Endothelial cell of umbilical vein (primary cell): ENCODE data around the gene ZBTB44. TPM values are rescaled to one million over a fixed set of nuclear protein-coding genes. Genes with fewer than 3 reads are reported as not detected.

Source experiments
- BruUV-seq: library from RNA; stranded (reverse); fragments of 400-500 nt; replicated peaks from 2 replicates; lab custom pipeline; 2021; lab: Mats Ljungman, UMichigan
- CTCF ChIA-PET: fragments of 300-600, 350-600 bp; sonication (Branson Sonifier 250); formaldehyde crosslinking; loops from one replicate; lab custom pipeline; 2021; ENCODE audit warnings: antibody characterized with exemption, inconsistent platforms; lab: Charles Lee
- POLR2A ChIA-PET: fragments of 300-600, 350-600 bp; sonication (Branson Sonifier 250); formaldehyde crosslinking; loops from one replicate; lab custom pipeline; 2021; ENCODE audit warnings: antibody characterized with exemption, inconsistent platforms; lab: Charles Lee
- DNase-seq: peaks from one replicate; pipeline ENCODE4 v3.0.0-alpha.2; 2011; ENCODE audit warnings: low read depth, low spot score
- FAIRE-seq: peaks from 2 replicates; lab custom pipeline; 2011; peaks lifted over from hg19 to GRCh38; lab: Jason Lieb, UNC
- H2AFZ ChIP-seq: 2 replicates; pipeline ENCODE4 v1.6.0; 2012; ENCODE audit warnings: low read depth, low read length, control low read depth, inconsistent platforms
- H3K27ac ChIP-seq: 2 replicates; pipeline ENCODE4 v1.5.1; 2011; ENCODE audit warnings: low read depth, mild to moderate bottlenecking, control low read depth, low read length, moderate library complexity; ENCODE audit not compliant: insufficient read depth
- H3K27me3 ChIP-seq, 2 experiments: 2 replicates each; pipeline versions ENCODE4 v1.6.0 to v1.6.1; 2011; ENCODE audit warnings: low read length in 2 of 2, mixed read lengths in 1 of 2; ENCODE audit not compliant: control insufficient read depth in 2 of 2, insufficient read depth in 2 of 2
- H3K36me3 ChIP-seq, 2 experiments: 2 replicates in 1 of 2; 3 replicates in 1 of 2; pipeline ENCODE4 v1.5.1; 2011; ENCODE audit warnings: low read length in 2 of 2, mild to moderate bottlenecking in 1 of 2, moderate library complexity in 1 of 2; ENCODE audit not compliant: control insufficient read depth in 2 of 2, insufficient read depth in 2 of 2; ENCODE audit errors: extremely low read depth in 1 of 2
- H3K4me1 ChIP-seq: 3 replicates; pipeline ENCODE4 v1.5.1; 2011; ENCODE audit warnings: mild to moderate bottlenecking, low read length; ENCODE audit not compliant: control insufficient read depth, insufficient read depth; ENCODE audit errors: extremely low read depth
- H3K4me2 ChIP-seq: 2 replicates; pipeline ENCODE4 v1.6.1; 2011; ENCODE audit warnings: low read length, control low read depth, mixed read lengths; ENCODE audit not compliant: insufficient read depth
- H3K4me3 ChIP-seq, 3 experiments: fragments of 200-600 bp in 1 of 3; sonication (generic), shearing (Covaris generic) in 1 of 3; replicated peaks in 1 of 3; 2 replicates each; pipeline ENCODE4 v1.5.1; 2011 to 2016; ENCODE audit warnings: control low read depth in 3 of 3, low read length in 3 of 3, mild to moderate bottlenecking in 2 of 3, inconsistent platforms in 1 of 3, low read depth in 1 of 3, moderate library complexity in 1 of 3; ENCODE audit not compliant: insufficient read depth in 1 of 3
- H3K79me2 ChIP-seq: 2 replicates; pipeline ENCODE4 v1.6.0; 2012; ENCODE audit warnings: low read length, inconsistent platforms; ENCODE audit not compliant: control insufficient read depth, insufficient read depth
- H3K9ac ChIP-seq: replicated peaks from 2 replicates; pipeline ENCODE3; 2011; ENCODE audit warnings: low read length, control low read depth; ENCODE audit not compliant: insufficient read depth; ENCODE audit errors: extremely low read depth
- H3K9me1 ChIP-seq: replicated peaks from 3 replicates; pipeline ENCODE4 v1.6.0; 2011; ENCODE audit warnings: mild to moderate bottlenecking, low read length; ENCODE audit not compliant: control insufficient read depth, insufficient read depth; ENCODE audit errors: extremely low read depth
- H3K9me3 ChIP-seq: replicated peaks from 2 replicates; pipeline ENCODE4 v1.5.1; 2012; ENCODE audit warnings: low read length, inconsistent platforms; ENCODE audit not compliant: control insufficient read depth, insufficient read depth
- H4K20me1 ChIP-seq: replicated peaks from 2 replicates; pipeline ENCODE3; 2011; ENCODE audit warnings: mild to moderate bottlenecking, low read length; ENCODE audit not compliant: control insufficient read depth, insufficient read depth; ENCODE audit errors: extremely low read depth
- CTCF ChIP-seq, 2 donors: IDR thresholded peaks; 1 replicate in 1 of 2; 2 replicates in 1 of 2; pipeline ENCODE4 v1.5.1; 2011; ENCODE audit warnings: low read length in 2 of 2, mild to moderate bottlenecking in 2 of 2, moderate library complexity in 2 of 2, control low read depth in 1 of 2, inconsistent platforms in 1 of 2, low read depth in 1 of 2; ENCODE audit not compliant: insufficient read depth in 1 of 2; ENCODE audit errors: extremely low read depth in 1 of 2
- EZH2 ChIP-seq: IDR thresholded peaks from 2 replicates; pipeline ENCODE4 v1.6.1; 2012; ENCODE audit warnings: borderline replicate concordance, low read depth, mild to moderate bottlenecking, moderate library complexity, low read length, inconsistent platforms; ENCODE audit not compliant: severe bottlenecking
- FOS ChIP-seq: IDR thresholded peaks from 2 replicates; pipeline ENCODE4 v1.6.1; 2011; ENCODE audit warnings: mild to moderate bottlenecking, low read length, moderate library complexity, borderline replicate concordance; ENCODE audit not compliant: insufficient read depth
- GATA2 ChIP-seq: IDR thresholded peaks from 2 replicates; pipeline ENCODE4 v1.7.0; 2011; ENCODE audit warnings: low read depth, mild to moderate bottlenecking, moderate library complexity, mixed read lengths, low read length; ENCODE audit not compliant: insufficient read length, insufficient read depth
- JUN ChIP-seq: IDR thresholded peaks from 2 replicates; pipeline ENCODE4 v1.6.1; 2011; ENCODE audit warnings: borderline replicate concordance, low read depth; ENCODE audit not compliant: insufficient read length, insufficient read depth
- MAX ChIP-seq: IDR thresholded peaks from 2 replicates; pipeline ENCODE4 v1.6.1; 2011; ENCODE audit not compliant: insufficient read depth, insufficient read length
- MYC ChIP-seq: IDR thresholded peaks from one replicate; pipeline ENCODE4 v1.6.1; 2011; ENCODE audit warnings: mild to moderate bottlenecking, low read depth, low read length
- POLR2A ChIP-seq: IDR thresholded peaks from 2 replicates; pipeline ENCODE4 v1.6.1; 2012; ENCODE audit warnings: low read depth, mild to moderate bottlenecking, control low read depth, low read length
- POLR2AphosphoS5 ChIP-seq: IDR thresholded peaks from 2 replicates; pipeline ENCODE4 v1.6.1; 2012; ENCODE audit warnings: low read depth, mild to moderate bottlenecking, control low read depth, low read length, moderate library complexity; ENCODE audit not compliant: insufficient read depth
- dilution Hi-C: fragments of 300-500 bp; cut with MboI; formaldehyde crosslinking; loops from one replicate; pipeline ENCODE4 v1.15.0; 2019; ENCODE audit warnings: low sequenced_read_pairs; ENCODE audit not compliant: extremely low pct_ligation_motif_present
- intact Hi-C: fragments of 100-400 bp; cut with micrococcal nuclease; formaldehyde crosslinking; loops from one replicate; pipeline ENCODE4 v1.10.0; 2022
- polyA plus RNA-seq, 4 experiments: library from polyadenylated mRNA; depleted of rRNA in 3 of 4; stranded (reverse) in 3 of 4; unstranded in 1 of 4; fragments of >200 nt; gene quantifications; 2 replicates each; pipeline versions ENCODE4 v1.2.1 to v1.2.3, GENCODE V29; 2011 to 2012; ENCODE audit warnings: missing spikeins in 1 of 4
- total RNA-seq: library from RNA; stranded (reverse); gene quantifications from 2 replicates; pipeline ENCODE4 v1.2.3, GENCODE V29; 2021

The ZBTB44 gene
- total and polyA plus RNA-seq, 2 donors (not counting 3 experiments of a cell fraction or from before 2014, with no cell fraction given) = 8.7 to 24.4 TPM

GRCh38 chr11:130190371-130190881 lies 124.3 kb downstream of the ZBTB44 start:
- H3K4me3 ChIP-seq = no peak overlapping the region
- no peaks in the 10 kb centered on the region for H3K27me3 ChIP-seq
- intact Hi-C loops = no loop called here
- H3K4me1 ChIP-seq = no peaks in the 10 kb centered on the region
- dilution Hi-C loops = no loop called here
- FAIRE-seq (no peak), DNase-seq (no peak)
- no peaks in the 10 kb centered on the region for H3K79me2 ChIP-seq
- H3K36me3 ChIP-seq = no peaks in the 10 kb centered on the region
- no peaks in the 10 kb centered on the region for H3K9me3 ChIP-seq
- no peak overlapping the region for H3K4me2 ChIP-seq
- H3K9me1 ChIP-seq = no peaks in the 10 kb centered on the region
- BruUV-seq = no TSS peak
- CTCF ChIA-PET = no interaction called here
- no peak for TF ChIP-seq JUN
- TF ChIP-seq GATA2 = no peak
- no peak for TF ChIP-seq FOS
- TF ChIP-seq CTCF (IDR thresholded peaks at IDR 0.05; ENCODE audit: extremely low read depth in 1 of 2, insufficient read depth in 1 of 2, low read depth in 1 of 2, low read length in 2 of 2) = no peak
- TF ChIP-seq MYC = no peak
- TF ChIP-seq POLR2AphosphoS5 = no peak
- no peak for TF ChIP-seq POLR2A
- no peak for TF ChIP-seq EZH2
- TF ChIP-seq MAX = no peak
- H3K9ac ChIP-seq = no peak overlapping the region
- no peak overlapping the region for H3K27ac ChIP-seq
- no peak overlapping the region for H2AFZ ChIP-seq
- no peaks in the 10 kb centered on the region for H4K20me1 ChIP-seq
- POLR2A ChIA-PET = no interaction called here
